ENCODE data around the gene EMCN. TPM values are rescaled to one million over a fixed set of nuclear protein-coding genes. Genes with fewer than 3 reads are reported as not detected.

EMCN gene
- 0.25 and 0.34 TPM in 2 replicates for total RNA-seq

- DNase-seq (ENCODE audit: low read depth) = no peak
- TF ChIP-seq CTCF (IDR thresholded peaks at IDR 0.05; ENCODE audit: insufficient read depth, low read length, poor library complexity, severe bottlenecking) = no peak
- Histone ChIP-seq H3K36me3 (ENCODE audit: control insufficient read depth, insufficient read depth, low read length) (no peaks in the 10 kb centered on the region), H3K27me3 (ENCODE audit: control insufficient read depth, insufficient read depth, low read length) (no peaks in the 10 kb centered on the region), H3K4me3 (ENCODE audit: low read depth, low read length) (no peak within 1 kb of the TSS)
These were observed at the start of gene EMCN for GRCh38 chr4:100517864-100518341. EMCN (minus strand) TSS chr4:100518022; CDS start chr4:100517914, 108 bp downstream.

- Histone ChIP-seq H3K4me3 (ENCODE audit: low read depth, low read length) (no peak overlapping the region), H3K27me3 (ENCODE audit: control insufficient read depth, insufficient read depth, low read length) (no peaks in the 10 kb centered on the region), H3K36me3 (ENCODE audit: control insufficient read depth, insufficient read depth, low read length) (no peaks in the 10 kb centered on the region)
- TF ChIP-seq CTCF (IDR thresholded peaks at IDR 0.05; ENCODE audit: insufficient read depth, low read length, poor library complexity, severe bottlenecking) = no peak
- DNase-seq (ENCODE audit: low read depth) = no peak
These were observed 48.6 kb upstream of the EMCN start for GRCh38 chr4:100566396-100566795.

GRCh38 chr4:100557306-100557705 is 39.5 kb upstream of the EMCN start:
- H3K36me3 ChIP-seq (ENCODE audit: control insufficient read depth, insufficient read depth, low read length) = no peaks in the 10 kb centered on the region
- DNase-seq (ENCODE audit: low read depth) = no peak
- no peaks in the 10 kb centered on the region for H3K27me3 ChIP-seq (ENCODE audit: control insufficient read depth, insufficient read depth, low read length)
- no peak for TF ChIP-seq CTCF (IDR thresholded peaks at IDR 0.05; ENCODE audit: insufficient read depth, low read length, poor library complexity, severe bottlenecking)
- no peak overlapping the region for H3K4me3 ChIP-seq (ENCODE audit: low read depth, low read length)

- Histone ChIP-seq H3K27me3 (ENCODE audit: control insufficient read depth, insufficient read depth, low read length) (no peaks in the 10 kb centered on the region), H3K4me3 (ENCODE audit: low read depth, low read length) (no peak overlapping the region), H3K36me3 (ENCODE audit: control insufficient read depth, insufficient read depth, low read length) (no peaks in the 10 kb centered on the region)
- DNase-seq (ENCODE audit: low read depth) = no peak
- no peak for TF ChIP-seq CTCF (IDR thresholded peaks at IDR 0.05; ENCODE audit: insufficient read depth, low read length, poor library complexity, severe bottlenecking)
These were observed 38.0 kb upstream of the EMCN start for GRCh38 chr4:100555611-100556337.

- no peak for TF ChIP-seq CTCF (IDR thresholded peaks at IDR 0.05; ENCODE audit: insufficient read depth, low read length, poor library complexity, severe bottlenecking)
- Histone ChIP-seq H3K27me3 (ENCODE audit: control insufficient read depth, insufficient read depth, low read length) (no peaks in the 10 kb centered on the region), H3K36me3 (ENCODE audit: control insufficient read depth, insufficient read depth, low read length) (no peaks in the 10 kb centered on the region), H3K4me3 (ENCODE audit: low read depth, low read length) (no peak overlapping the region)
- DNase-seq (ENCODE audit: low read depth) = no peak
These were observed 30.4 kb upstream of the EMCN start for GRCh38 chr4:100548200-100548560.

Data from kidney epithelial cell (primary cell).